Raji (cell line): ENCODE results near the gene HTR2C.

ENCODE experiments used
- POLR2A ChIP-seq: IDR thresholded peaks from 2 replicates; pipeline ENCODE4 v1.6.1; 2011; ENCODE audit warnings: low read depth, low read length, control low read depth; ENCODE audit not compliant: insufficient read depth

The HTR2C gene

DNA sequence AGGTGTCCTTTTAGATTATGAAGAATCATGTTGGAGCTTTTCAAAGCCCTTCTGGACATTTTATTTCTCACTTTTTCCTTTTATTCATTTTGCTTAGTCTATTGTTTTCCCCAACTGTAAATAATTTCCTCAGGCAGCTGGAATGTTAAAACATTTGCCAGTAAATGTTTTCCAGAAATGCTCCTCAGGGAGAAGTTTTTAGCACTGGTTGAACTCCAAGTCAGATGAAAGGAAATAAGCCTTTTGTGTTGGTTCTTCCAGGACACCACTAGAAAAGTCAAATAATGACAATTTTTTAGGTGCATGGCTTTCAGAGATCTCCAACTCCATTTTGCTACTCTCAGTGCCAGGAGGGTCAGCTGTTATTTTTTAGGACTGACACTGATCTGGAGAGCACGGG lies 305.6 kb downstream of the HTR2C start:
- TF ChIP-seq POLR2A = no peak

GRCh38 chrX:114903618-114904017 lies 319.7 kb downstream of the HTR2C start:
- no peak for TF ChIP-seq POLR2A

GRCh38 chrX:114905251-114905650 lies 321.4 kb downstream of the HTR2C start:
- no peak for TF ChIP-seq POLR2A

- no peak for TF ChIP-seq POLR2A
Observed at GRCh38 chrX:114906984-114907510, 323.2 kb downstream of the HTR2C start.

GRCh38 chrX:114924423-114924822 lies 340.5 kb downstream of the HTR2C start:
- no peak for TF ChIP-seq POLR2A

DNA sequence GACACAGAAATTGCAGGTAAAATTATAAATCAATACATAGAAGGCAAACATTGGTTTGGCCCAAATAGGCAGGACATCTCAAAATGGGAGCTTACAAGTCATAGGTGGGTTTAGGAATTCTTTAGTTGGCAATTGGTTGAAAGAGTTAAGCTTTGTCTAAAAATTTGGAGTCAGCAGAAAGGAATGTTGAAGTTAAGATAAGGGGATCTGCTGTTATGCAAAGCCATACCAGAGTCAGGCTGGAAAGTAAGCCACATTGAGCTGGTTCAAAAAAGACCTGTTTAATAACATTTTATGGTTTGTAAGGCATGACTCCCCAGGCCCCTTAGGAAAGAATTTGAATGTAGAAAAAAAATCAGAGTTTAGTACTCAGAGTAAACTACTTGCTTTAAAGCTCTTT lies 341.0 kb downstream of the HTR2C start:
- TF ChIP-seq POLR2A = no peak

- TF ChIP-seq POLR2A = no peak
Observed at GRCh38 chrX:114930227-114930626, 346.3 kb downstream of the HTR2C start.

DNA sequence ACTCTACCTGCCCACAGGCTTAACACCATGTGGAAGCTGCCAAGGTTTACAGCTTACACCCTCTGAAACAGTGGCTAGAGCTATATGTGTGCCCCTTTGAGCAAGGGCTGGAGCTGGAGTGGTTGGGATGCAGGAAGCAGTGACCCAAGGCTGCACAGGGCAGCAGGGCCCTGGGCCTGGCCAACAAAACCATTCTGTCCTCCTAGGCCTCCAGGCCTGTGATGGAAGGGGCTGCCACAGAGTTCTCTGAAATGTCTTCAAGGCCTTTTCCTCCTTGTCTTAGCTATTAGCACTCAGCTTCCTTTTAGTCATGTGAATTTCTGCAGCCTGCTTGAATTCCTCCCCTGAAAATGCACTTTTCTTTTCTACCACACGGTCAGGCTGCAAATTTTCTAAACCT lies 348.7 kb downstream of the HTR2C start:
- TF ChIP-seq POLR2A = no peak

GRCh38 chrX:114952696-114953095 lies 368.8 kb downstream of the HTR2C start:
- no peak for TF ChIP-seq POLR2A
